ENCODE results near the gene IL21R. TPM values are rescaled to one million over a fixed set of nuclear protein-coding genes. Genes with fewer than 3 reads are reported as not detected.

IL21R gene
- total RNA-seq, 1 experiment from 2014 or later: 3.8 TPM

GRCh38 chr16:27476240-27476639 is 74.3 kb downstream of the IL21R start:
- no peak overlapping the region for H3K4me2 ChIP-seq
- no peaks in the 10 kb centered on the region for H3K79me2 ChIP-seq (ENCODE audit: low read depth)
- no peaks in the 10 kb centered on the region for H3K27me3 ChIP-seq (ENCODE audit: insufficient read depth, low read depth)
- no TSS peak for BruUV-seq (replicated peaks)
- no peak overlapping the region for H3K4me3 ChIP-seq
- no peaks in the 10 kb centered on the region for H4K20me1 ChIP-seq (ENCODE audit: insufficient read depth)
- DNase-seq: no peak
- CTCF ChIA-PET: no interaction called here
- H3F3A ChIP-seq (ENCODE audit: insufficient read depth, low read depth): no peaks in the 10 kb centered on the region
- POLR2A ChIA-PET (ENCODE audit: unreplicated experiment): no interaction called here
- no peaks in the 10 kb centered on the region for H3K9me3 ChIP-seq (ENCODE audit: insufficient read depth, low read depth)
- peaks cover 40% of the 10 kb centered on the region for H3K36me3 ChIP-seq (ENCODE audit: low read depth)
- intact Hi-C loops (cut with micrococcal nuclease; ENCODE audit: unreplicated experiment): no loop called here
- no peaks in the 10 kb centered on the region for H3K9me2 ChIP-seq (ENCODE audit: insufficient read depth)
- TF ChIP-seq CTCF (conservative IDR thresholded peaks at IDR 0.05) (no peak), EZH2 (IDR thresholded peaks at IDR 0.05; ENCODE audit: low read depth) (no peak)
- H3K4me1 ChIP-seq (replicated peaks; ENCODE audit: insufficient read depth): no peaks in the 10 kb centered on the region
- H2AFZ ChIP-seq: no peak overlapping the region
- H3K27ac ChIP-seq: no peak overlapping the region

- H3F3A ChIP-seq (ENCODE audit: insufficient read depth, low read depth): no peaks in the 10 kb centered on the region
- no peak overlapping the region for H3K4me3 ChIP-seq
- ChIA-PET CTCF (no interaction called here), POLR2A (ENCODE audit: unreplicated experiment) (no interaction called here)
- H3K4me1 ChIP-seq (replicated peaks; ENCODE audit: insufficient read depth): no peaks in the 10 kb centered on the region
- H4K20me1 ChIP-seq (ENCODE audit: insufficient read depth): no peaks in the 10 kb centered on the region
- TF ChIP-seq EZH2 (IDR thresholded peaks at IDR 0.05; ENCODE audit: low read depth) (no peak), CTCF (conservative IDR thresholded peaks at IDR 0.05) (no peak)
- no peak for DNase-seq
- no peaks in the 10 kb centered on the region for H3K9me2 ChIP-seq (ENCODE audit: insufficient read depth)
- no peaks in the 10 kb centered on the region for H3K27me3 ChIP-seq (ENCODE audit: insufficient read depth, low read depth)
- no peak overlapping the region for H3K4me2 ChIP-seq
- no peak overlapping the region for H2AFZ ChIP-seq
- intact Hi-C loops (cut with micrococcal nuclease; ENCODE audit: unreplicated experiment): no loop called here
- no peaks in the 10 kb centered on the region for H3K79me2 ChIP-seq (ENCODE audit: low read depth)
- H3K9me3 ChIP-seq (ENCODE audit: insufficient read depth, low read depth): no peaks in the 10 kb centered on the region
- peaks cover 63% of the 10 kb centered on the region for H3K36me3 ChIP-seq (ENCODE audit: low read depth)
- BruUV-seq (replicated peaks): no TSS peak
- no peak overlapping the region for H3K27ac ChIP-seq
Measured at GRCh38 chr16:27480761-27481160, 78.8 kb downstream of the IL21R start.

- Histone ChIP-seq H3K79me2 (ENCODE audit: low read depth) (no peaks in the 10 kb centered on the region), H3K9me2 (ENCODE audit: insufficient read depth) (no peaks in the 10 kb centered on the region), H3K36me3 (ENCODE audit: low read depth) (peaks cover 58% of the 10 kb centered on the region), H3K27ac (no peak overlapping the region), H3K4me1 (replicated peaks; ENCODE audit: insufficient read depth) (no peaks in the 10 kb centered on the region), H3K27me3 (ENCODE audit: insufficient read depth, low read depth) (no peaks in the 10 kb centered on the region), H3F3A (ENCODE audit: insufficient read depth, low read depth) (no peaks in the 10 kb centered on the region), H3K9me3 (ENCODE audit: insufficient read depth, low read depth) (no peaks in the 10 kb centered on the region), H4K20me1 (ENCODE audit: insufficient read depth) (no peaks in the 10 kb centered on the region), H3K4me2 (no peak overlapping the region), H2AFZ (no peak overlapping the region), H3K4me3 (no peak overlapping the region)
- POLR2A ChIA-PET (ENCODE audit: unreplicated experiment): no interaction called here
- intact Hi-C loops (cut with micrococcal nuclease; ENCODE audit: unreplicated experiment): no loop called here
- CTCF ChIA-PET: no interaction called here
- no TSS peak for BruUV-seq (replicated peaks)
- TF ChIP-seq EZH2 (IDR thresholded peaks at IDR 0.05; ENCODE audit: low read depth): no peak
- TF ChIP-seq CTCF (conservative IDR thresholded peaks at IDR 0.05): no peak
- DNase-seq: no peak
Measured at GRCh38 chr16:27481282-27481934, 79.4 kb downstream of the IL21R start.
